Fibroblast of villous mesenchyme (primary cell): ENCODE data around the gene PRTG. TPM values are rescaled to one million over a fixed set of nuclear protein-coding genes. Genes with fewer than 3 reads are reported as not detected.

Experiments
- DNase-seq: peaks from one replicate; pipeline ENCODE4 v3.0.0-alpha.2; 2010; ENCODE audit warnings: low read depth
- H3K4me3 ChIP-seq: 2 replicates; pipeline ENCODE4 v1.5.1; 2011; ENCODE audit warnings: low read depth, mild to moderate bottlenecking, low read length
- total RNA-seq: library from RNA; depleted of rRNA; stranded (reverse); fragments of >200 nt; gene quantifications from 2 replicates; pipeline ENCODE4 v1.2.3, GENCODE V29; 2012
- TF ChIP-seq, protein P1 (sequence below): IDR thresholded peaks from 2 replicates; pipeline ENCODE4 v1.5.1; 2012; ENCODE audit warnings: low read depth, mild to moderate bottlenecking, low read length; ENCODE audit not compliant: insufficient read depth

PRTG gene
- total RNA-seq, 1 donor: 6.9 TPM

DNA sequence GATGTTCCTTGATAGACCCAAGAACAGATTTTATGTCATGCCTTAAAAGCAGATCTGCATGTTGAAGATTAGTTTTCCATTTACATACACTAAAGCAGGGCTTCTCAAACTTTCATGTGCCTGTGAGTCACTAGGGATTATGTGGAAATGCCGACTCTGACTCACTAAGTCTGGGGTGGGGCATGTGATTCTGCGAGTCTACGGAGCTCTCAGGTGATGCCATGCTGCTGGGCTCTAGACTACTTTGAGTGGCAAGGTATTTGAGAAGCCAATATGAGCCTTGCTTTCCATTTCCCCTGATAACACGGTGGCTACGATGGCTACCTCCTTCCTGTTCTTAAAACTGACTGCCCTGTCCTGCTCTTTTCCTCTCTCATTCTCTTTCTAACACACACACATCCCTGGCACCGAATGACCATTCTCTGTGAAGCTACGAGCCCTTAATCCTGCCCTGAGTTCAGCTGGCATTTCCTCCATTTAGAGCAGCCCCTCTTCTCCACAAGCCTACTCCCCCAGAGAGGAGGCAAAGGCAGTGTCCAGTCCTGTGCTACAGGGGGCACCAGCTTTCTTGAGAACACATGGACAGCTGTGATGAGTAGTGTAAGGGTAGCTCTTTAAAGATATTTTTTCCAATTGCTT is 115.1 kb downstream of the PRTG start:
- DNase-seq: peak; percentile 98
- TF ChIP-seq, protein P1, sequence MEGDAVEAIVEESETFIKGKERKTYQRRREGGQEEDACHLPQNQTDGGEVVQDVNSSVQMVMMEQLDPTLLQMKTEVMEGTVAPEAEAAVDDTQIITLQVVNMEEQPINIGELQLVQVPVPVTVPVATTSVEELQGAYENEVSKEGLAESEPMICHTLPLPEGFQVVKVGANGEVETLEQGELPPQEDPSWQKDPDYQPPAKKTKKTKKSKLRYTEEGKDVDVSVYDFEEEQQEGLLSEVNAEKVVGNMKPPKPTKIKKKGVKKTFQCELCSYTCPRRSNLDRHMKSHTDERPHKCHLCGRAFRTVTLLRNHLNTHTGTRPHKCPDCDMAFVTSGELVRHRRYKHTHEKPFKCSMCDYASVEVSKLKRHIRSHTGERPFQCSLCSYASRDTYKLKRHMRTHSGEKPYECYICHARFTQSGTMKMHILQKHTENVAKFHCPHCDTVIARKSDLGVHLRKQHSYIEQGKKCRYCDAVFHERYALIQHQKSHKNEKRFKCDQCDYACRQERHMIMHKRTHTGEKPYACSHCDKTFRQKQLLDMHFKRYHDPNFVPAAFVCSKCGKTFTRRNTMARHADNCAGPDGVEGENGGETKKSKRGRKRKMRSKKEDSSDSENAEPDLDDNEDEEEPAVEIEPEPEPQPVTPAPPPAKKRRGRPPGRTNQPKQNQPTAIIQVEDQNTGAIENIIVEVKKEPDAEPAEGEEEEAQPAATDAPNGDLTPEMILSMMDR: no peak
- no peak overlapping the region for H3K4me3 ChIP-seq

DNA sequence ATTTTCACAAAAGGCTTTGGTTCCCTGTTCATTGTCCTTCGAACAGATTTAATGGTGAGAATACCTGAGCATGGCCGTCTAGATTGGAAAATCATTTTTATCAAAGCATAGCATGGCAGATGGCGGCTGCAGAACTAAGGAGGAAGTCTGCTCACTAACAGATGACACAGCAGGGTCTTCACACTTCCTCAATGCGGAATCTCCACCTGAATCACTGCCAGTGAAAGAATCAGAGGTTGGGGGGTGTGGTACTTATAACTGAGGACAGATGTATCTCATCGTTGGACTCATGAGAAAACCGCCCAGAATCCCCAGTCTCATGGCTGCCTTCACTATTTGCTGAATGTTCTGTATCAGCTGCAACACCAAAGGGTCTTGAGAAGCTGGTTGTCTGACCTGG is 123.2 kb downstream of the PRTG start:
- TF ChIP-seq, protein P1: no peak
- no peak for DNase-seq
- no peak overlapping the region for H3K4me3 ChIP-seq

DNA sequence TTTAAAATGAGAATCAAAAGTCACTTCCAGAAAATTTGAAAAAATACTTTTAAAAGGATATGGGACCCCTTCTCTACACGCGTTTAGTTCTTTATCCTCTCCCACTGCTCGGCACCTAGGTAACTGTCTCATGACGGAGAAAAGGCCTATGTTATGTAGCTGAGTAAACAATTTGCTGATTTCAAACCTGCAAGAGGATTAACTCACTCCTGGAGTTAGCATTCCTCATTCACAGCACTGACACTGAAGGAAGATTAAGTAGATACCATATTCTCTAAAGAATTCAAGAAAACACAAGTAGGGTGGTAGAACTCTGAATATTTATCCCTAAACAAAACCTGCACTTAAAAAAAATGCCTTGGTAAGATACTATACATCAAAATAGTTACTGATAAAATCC is 124.6 kb downstream of the PRTG start:
- no peak overlapping the region for H3K4me3 ChIP-seq
- TF ChIP-seq, protein P1: no peak
- no peak for DNase-seq

DNA sequence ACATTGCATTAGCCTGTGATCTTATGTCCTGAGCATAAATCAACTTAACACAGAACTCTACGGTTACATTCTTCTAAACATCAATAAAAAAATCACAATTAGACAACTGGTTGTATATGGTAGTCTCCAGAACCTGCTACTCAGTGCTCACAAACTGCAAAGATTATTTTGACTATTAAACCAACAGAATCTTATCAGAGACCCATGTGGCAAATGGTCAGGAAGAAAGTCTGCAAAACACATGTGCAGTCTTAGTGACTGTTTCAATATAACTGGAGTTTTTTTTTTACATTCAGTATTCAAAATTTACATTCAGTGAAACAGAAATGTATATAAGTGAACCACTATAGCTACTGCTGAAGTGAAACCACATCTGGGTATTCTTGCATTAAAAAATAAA is 127.5 kb downstream of the PRTG start:
- H3K4me3 ChIP-seq: no peak overlapping the region
- DNase-seq: no peak
- TF ChIP-seq, protein P1: no peak

DNA sequence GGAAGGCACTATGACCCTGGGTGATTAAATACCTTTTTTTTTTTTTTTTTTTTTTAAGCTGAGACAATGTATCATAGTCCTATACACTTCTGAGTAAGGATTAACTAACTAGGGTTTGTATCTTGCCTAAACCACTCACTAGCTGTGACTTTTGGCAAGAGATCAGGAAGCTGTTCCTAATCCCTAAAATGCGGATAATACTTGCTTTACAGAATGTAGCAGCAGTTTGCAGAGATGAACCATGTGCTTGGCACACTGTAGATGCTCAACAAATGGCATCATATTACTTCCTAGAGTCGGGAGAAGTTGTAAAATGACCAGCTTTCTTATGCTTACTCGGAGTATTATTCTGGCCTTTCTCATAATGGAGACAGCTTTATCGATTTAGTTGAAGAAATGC is 129.2 kb downstream of the PRTG start:
- TF ChIP-seq, protein P1: no peak
- H3K4me3 ChIP-seq: no peak overlapping the region
- DNase-seq: no peak

DNA sequence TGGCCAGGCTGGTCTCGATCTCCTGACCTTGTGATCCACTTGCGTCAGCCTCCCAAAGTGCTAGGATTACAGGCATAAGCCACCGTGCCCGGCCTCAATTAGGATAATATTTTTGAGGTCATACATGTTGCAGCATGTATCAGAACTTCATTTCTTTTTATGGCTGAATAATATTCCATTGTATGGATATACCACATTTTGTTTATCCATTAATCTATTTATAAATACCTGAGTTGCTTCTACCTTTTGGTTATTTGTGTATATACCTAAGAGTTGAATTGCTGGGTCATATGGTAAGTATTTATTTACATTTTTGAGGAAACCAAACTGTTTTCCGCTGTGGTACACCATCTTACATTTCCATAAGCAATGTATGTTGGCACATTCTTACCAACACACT is 136.7 kb downstream of the PRTG start:
- no peak overlapping the region for H3K4me3 ChIP-seq
- TF ChIP-seq, protein P1: no peak

DNA sequence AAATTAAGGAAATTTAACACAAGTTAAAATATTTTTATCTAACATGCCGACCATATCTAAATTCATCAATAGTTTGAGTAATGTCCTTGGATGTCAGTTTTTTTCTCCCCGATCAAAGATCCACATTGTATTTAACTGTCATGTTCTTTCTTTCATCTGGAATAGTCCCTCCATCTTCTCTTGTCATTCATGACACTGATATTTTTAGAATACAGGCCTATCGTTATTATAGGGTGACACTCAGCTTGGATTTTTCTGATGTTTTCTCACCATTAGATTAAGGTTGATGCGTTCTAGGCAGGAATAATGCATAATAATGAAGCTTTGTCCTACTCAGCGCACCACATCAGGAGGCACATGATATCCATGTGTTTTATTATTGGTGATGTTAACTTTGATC is 141.6 kb downstream of the PRTG start:
- TF ChIP-seq, protein P1: no peak
- no peak for DNase-seq
- no peak overlapping the region for H3K4me3 ChIP-seq

More for the DNA sequence above, 136.7 kb downstream of the PRTG start:
- no peak for DNase-seq
